Measurements from ENCODE around the gene CEP152.

Gene CEP152

DNA sequence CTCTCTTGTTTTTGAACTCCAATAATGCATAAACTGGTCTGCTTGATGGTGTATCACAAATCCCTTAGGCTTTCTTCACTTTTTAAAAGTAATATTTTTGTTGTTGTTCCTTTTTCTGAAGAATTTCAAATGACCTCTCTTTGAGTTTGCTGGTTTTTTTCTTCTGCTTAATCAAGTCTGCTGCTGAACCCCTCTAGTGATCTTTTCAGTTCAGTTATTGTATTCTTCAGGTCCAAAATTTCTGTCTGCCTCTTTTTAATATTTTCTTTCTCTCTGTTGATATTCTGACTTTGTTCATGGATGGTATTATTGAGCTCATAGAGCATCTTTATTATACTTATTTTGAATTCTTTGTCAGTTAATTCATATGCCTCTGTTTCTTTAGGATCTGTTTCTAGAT, 21.8 kb upstream of the CEP152 start:
- no peaks in the 10 kb centered on the region for H3K27me3 Mint-ChIP-seq
- H3K36me3 Mint-ChIP-seq (ENCODE audit: low read depth), result no peaks in the 10 kb centered on the region
- peaks cover 19% of the 10 kb centered on the region for H3K9me3 Mint-ChIP-seq
- no peak overlapping the region for H3K4me3 Mint-ChIP-seq
- intact Hi-C loops (cut with micrococcal nuclease), result no loop called here
- H3K27ac Mint-ChIP-seq, result no peak overlapping the region
- H3K4me1 Mint-ChIP-seq (ENCODE audit: low read depth), result no peaks in the 10 kb centered on the region

DNA sequence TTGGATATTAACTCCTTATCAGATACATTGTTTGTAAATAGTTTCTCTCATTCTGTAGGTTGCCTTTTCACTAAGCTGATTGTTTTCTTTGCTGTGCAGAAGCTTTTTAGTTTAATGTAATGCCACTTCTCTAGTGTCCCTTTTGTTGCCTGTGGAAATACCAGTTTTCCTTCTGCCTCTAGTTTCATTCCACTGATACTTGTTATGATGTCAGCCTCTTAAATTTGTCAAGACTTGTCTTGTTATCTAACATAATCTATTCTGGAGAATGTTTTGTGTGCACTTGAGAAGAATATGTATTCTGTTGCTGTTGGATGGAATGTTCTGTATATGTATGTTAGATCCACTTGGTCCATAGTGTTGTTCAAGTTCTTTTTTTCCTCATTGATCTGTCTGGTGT, 18.0 kb upstream of the CEP152 start:
- H3K4me3 Mint-ChIP-seq, result no peak overlapping the region
- H3K4me1 Mint-ChIP-seq (ENCODE audit: low read depth), result no peaks in the 10 kb centered on the region
- H3K9me3 Mint-ChIP-seq, result peaks cover 19% of the 10 kb centered on the region
- H3K27ac Mint-ChIP-seq, result no peak overlapping the region
- H3K36me3 Mint-ChIP-seq (ENCODE audit: low read depth), result no peaks in the 10 kb centered on the region
- intact Hi-C loops (cut with micrococcal nuclease), result no loop called here
- no peaks in the 10 kb centered on the region for H3K27me3 Mint-ChIP-seq

DNA sequence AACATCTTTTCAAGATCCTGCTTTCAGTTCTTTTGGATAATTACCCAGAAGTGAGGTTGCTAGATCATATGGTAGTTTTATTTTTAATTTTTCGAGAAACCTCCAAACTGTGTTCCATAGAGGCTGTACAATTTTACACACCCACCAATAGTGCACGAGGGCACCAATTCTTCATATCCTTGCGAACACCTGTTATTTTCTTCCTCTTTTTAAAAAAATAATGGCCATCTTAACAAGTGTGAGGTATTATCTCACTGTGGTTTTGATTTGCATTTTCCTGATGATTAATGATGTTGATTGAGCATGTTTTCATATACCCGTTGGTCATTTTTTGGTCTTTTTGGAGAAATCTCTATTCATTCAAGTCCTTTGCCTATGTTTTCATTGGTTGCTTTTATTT, 17.6 kb upstream of the CEP152 start:
- intact Hi-C loops (cut with micrococcal nuclease), result no loop called here
- H3K4me1 Mint-ChIP-seq (ENCODE audit: low read depth), result no peaks in the 10 kb centered on the region

DNA sequence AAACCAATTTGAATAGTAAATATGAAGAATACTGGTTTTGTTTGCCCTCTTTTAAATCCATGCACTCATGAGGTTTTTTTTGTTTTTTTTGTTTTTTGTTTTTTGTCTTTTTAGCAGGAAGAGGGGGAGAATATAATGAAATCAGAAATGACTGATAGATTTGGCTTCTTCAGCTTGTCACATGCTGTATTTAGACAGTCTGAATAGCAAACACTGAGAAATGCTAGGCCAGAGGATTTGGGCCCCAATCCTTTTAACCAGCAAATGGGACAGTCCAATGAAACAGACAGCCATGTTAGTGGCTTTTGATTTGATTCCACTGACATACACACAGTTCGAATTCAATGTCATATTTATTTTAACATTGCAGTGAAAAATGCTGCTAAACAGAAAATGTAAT, 14.2 kb upstream of the CEP152 start:
- intact Hi-C loops (cut with micrococcal nuclease), result no loop called here
- Mint-ChIP-seq H3K27me3 (no peaks in the 10 kb centered on the region), H3K36me3 (ENCODE audit: low read depth) (no peaks in the 10 kb centered on the region), H3K9me3 (no peaks in the 10 kb centered on the region), H3K4me3 (no peak overlapping the region), H3K4me1 (ENCODE audit: low read depth) (no peaks in the 10 kb centered on the region), H3K27ac (no peak overlapping the region)

More for the DNA sequence above, 17.6 kb upstream of the CEP152 start:
- H3K4me3 Mint-ChIP-seq, result no peak overlapping the region
- H3K27me3 Mint-ChIP-seq, result no peaks in the 10 kb centered on the region
- no peaks in the 10 kb centered on the region for H3K36me3 Mint-ChIP-seq (ENCODE audit: low read depth)
- H3K27ac Mint-ChIP-seq, result no peak overlapping the region
- H3K9me3 Mint-ChIP-seq, result peaks cover 15% of the 10 kb centered on the region

GRCh38 chr15:48823706-48824105, 12.8 kb upstream of the CEP152 start:
- Mint-ChIP-seq H3K4me3 (no peak overlapping the region), H3K36me3 (ENCODE audit: low read depth) (no peaks in the 10 kb centered on the region), H3K27me3 (no peaks in the 10 kb centered on the region), H3K4me1 (ENCODE audit: low read depth) (no peaks in the 10 kb centered on the region), H3K27ac (no peak overlapping the region), H3K9me3 (no peaks in the 10 kb centered on the region)
- intact Hi-C loops (cut with micrococcal nuclease), result no loop called here

GRCh38 chr15:48823237-48823636, 12.4 kb upstream of the CEP152 start:
- H3K27ac Mint-ChIP-seq, result no peak overlapping the region

DNA sequence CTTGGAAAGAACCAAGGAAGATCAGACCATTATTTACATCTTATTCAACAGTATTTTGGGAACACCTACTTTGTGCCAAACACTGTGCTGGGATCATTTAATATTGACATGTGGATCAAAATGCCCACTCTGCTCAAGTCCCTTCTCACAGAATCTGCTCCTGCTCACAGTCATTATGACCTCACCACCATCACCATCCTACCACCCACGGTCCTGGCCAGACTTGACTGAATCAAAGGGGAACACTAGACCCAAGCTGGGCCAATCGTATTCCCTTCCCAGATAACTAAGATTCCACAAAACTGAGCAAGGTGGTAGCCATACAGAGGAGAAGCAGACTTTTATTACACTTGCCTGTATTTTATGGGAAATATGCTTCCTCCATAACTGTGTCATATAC, 3.4 kb upstream of the CEP152 start:
- H3K27ac Mint-ChIP-seq, result no peak overlapping the region
- intact Hi-C loops (cut with micrococcal nuclease), result loop anchor here (5.0 kb wide), 1 partner anchor 1333 kb away; no protein-coding TSS in a partner anchor
- H3K4me1 Mint-ChIP-seq (ENCODE audit: low read depth), result peaks cover 22% of the 10 kb centered on the region

More at GRCh38 chr15:48823237-48823636, 12.4 kb upstream of the CEP152 start:
- H3K4me1 Mint-ChIP-seq (ENCODE audit: low read depth), result no peaks in the 10 kb centered on the region
- intact Hi-C loops (cut with micrococcal nuclease), result no loop called here
- no peaks in the 10 kb centered on the region for H3K9me3 Mint-ChIP-seq
- no peak overlapping the region for H3K4me3 Mint-ChIP-seq
- no peaks in the 10 kb centered on the region for H3K36me3 Mint-ChIP-seq (ENCODE audit: low read depth)
- H3K27me3 Mint-ChIP-seq, result no peaks in the 10 kb centered on the region

DNA sequence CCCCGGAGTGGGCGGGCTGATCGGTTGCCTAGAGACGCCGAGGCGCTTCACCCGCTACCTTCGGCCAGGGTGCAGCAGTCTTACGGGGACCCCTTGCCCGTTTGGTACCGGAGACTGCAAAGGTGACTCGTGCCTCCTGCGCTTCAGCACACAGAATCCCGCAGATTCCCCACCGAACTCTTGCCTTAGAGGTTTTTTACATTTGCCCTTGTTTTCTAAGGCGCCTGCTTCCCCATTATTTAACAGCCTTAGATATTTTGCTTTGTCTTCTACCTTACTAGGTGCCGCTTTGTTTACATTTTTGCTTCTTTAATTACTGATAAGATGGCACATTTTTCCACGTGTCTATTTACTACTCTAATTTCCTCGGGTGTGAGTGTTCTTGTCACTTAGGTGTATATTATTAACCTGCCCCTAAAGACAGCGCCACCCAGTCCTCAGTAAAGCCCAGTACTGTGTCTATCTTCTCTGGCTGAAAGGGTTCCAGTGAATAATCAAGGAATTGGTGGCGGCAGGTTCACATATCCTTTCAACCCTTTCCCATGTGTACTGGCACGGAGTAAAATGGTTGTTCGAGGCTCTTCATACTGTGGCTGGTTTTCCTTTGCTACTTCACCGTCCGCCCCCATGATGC, 573 bp upstream of the CEP152 start:
- Mint-ChIP-seq H3K27me3 (peaks cover 3% of the 10 kb centered on the region), H3K9me3 (no peaks in the 10 kb centered on the region), H3K4me1 (ENCODE audit: low read depth) (peaks cover 22% of the 10 kb centered on the region), H3K36me3 (ENCODE audit: low read depth) (peaks cover 7% of the 10 kb centered on the region), H3K4me3 (peak overlapping the region; percentile 86), H3K27ac (peak overlapping the region; percentile 94)
- intact Hi-C loops (cut with micrococcal nuclease), result loop anchor here (2.0 to 5.0 kb wide), 2 partner anchors 809 to 1336 kb away; partner anchors contain the start of genes DTWD1 and FAM227B

More for the DNA sequence above, 3.4 kb upstream of the CEP152 start:
- H3K9me3 Mint-ChIP-seq, result no peaks in the 10 kb centered on the region
- H3K27me3 Mint-ChIP-seq, result peaks cover 3% of the 10 kb centered on the region
- no peak overlapping the region for H3K4me3 Mint-ChIP-seq
- H3K36me3 Mint-ChIP-seq (ENCODE audit: low read depth), result peaks cover 7% of the 10 kb centered on the region

- Mint-ChIP-seq H3K36me3 (ENCODE audit: low read depth) (peaks cover 30% of the 10 kb centered on the region), H3K27me3 (no peaks in the 10 kb centered on the region), H3K9me3 (no peaks in the 10 kb centered on the region), H3K27ac (no peak overlapping the region), H3K4me1 (ENCODE audit: low read depth) (peaks cover 9% of the 10 kb centered on the region), H3K4me3 (no peak overlapping the region)
- intact Hi-C loops (cut with micrococcal nuclease), result no loop called here
These were observed 4.7 kb downstream of the CEP152 start for GRCh38 chr15:48806151-48806550.

DNA sequence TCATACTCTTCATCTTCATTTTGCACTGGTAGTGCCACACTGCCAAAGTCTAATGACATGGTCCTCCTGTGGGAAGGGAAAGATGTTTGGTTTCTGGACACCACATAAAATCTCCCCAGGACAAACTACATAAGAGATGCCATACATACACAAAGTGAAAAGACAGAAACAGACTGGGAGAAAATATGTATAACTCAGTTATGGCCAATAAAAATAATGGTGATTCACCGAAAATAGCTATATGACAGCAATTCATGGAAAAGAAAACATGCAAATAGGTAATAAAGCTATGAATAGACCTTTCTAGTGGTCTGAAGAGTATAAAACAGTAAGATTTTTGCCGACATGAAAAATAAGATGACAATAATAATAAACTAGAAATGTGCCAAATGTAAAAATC, 5.3 kb downstream of the CEP152 start:
- H3K4me3 Mint-ChIP-seq, result no peak overlapping the region
- H3K4me1 Mint-ChIP-seq (ENCODE audit: low read depth), result peaks cover 9% of the 10 kb centered on the region
- peaks cover 27% of the 10 kb centered on the region for H3K36me3 Mint-ChIP-seq (ENCODE audit: low read depth)
- H3K9me3 Mint-ChIP-seq, result no peaks in the 10 kb centered on the region
- intact Hi-C loops (cut with micrococcal nuclease), result no loop called here
- no peak overlapping the region for H3K27ac Mint-ChIP-seq
- no peaks in the 10 kb centered on the region for H3K27me3 Mint-ChIP-seq

GRCh38 chr15:48803877-48804276, 7.0 kb downstream of the CEP152 start:
- H3K36me3 Mint-ChIP-seq (ENCODE audit: low read depth), result peaks cover 23% of the 10 kb centered on the region
- intact Hi-C loops (cut with micrococcal nuclease), result loop anchor here (5.0 kb wide), 1 partner anchor 447 kb away; no protein-coding TSS in a partner anchor
- H3K4me1 Mint-ChIP-seq (ENCODE audit: low read depth), result peaks cover 5% of the 10 kb centered on the region
- H3K4me3 Mint-ChIP-seq, result no peak overlapping the region
- H3K9me3 Mint-ChIP-seq, result no peaks in the 10 kb centered on the region
- H3K27me3 Mint-ChIP-seq, result no peaks in the 10 kb centered on the region
- H3K27ac Mint-ChIP-seq, result no peak overlapping the region

DNA sequence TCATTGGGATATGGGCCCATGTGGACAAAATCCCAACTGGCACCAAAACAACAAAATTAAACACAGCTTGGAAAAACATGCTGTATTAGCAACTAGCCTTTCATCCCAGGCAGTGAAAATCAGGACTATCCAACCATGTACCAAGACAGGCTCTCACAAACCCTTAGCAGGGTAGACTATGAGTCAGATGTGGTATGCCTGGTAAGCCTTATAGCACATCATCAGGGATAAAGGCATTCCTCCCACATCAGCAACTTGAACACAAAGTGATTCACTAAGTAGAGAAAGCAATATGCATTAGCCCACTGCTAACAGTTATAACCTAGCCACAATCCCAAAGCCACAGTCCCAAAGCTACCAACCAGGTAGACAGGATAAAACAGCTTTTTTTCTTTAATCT, 8.0 kb downstream of the CEP152 start:
- Mint-ChIP-seq H3K27me3 (no peaks in the 10 kb centered on the region), H3K4me1 (ENCODE audit: low read depth) (peaks cover 5% of the 10 kb centered on the region), H3K9me3 (no peaks in the 10 kb centered on the region), H3K4me3 (no peak overlapping the region), H3K36me3 (ENCODE audit: low read depth) (peaks cover 24% of the 10 kb centered on the region), H3K27ac (no peak overlapping the region)
- intact Hi-C loops (cut with micrococcal nuclease), result loop anchor here (5.0 kb wide), 1 partner anchor 446 kb away; no protein-coding TSS in a partner anchor

DNA sequence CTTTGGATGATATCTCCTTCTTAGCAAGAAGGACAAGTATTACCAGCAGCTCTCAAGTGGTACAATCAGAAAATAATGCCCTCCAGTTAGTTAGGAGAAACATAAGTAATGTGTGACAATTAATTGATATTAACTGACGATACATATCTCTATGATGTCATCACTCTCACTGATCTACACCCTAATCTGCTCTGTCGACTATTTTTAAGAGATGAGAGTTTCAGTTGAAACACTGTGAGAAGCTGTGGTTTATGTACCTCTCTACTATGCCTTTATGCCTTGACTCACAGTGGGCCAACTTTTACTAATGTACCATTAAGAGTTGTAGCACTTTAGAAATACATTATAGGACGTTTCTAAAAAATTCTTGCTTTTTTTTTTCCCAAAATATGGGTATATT, 8.6 kb downstream of the CEP152 start:
- intact Hi-C loops (cut with micrococcal nuclease), result loop anchor here (5.0 kb wide), 1 partner anchor 445 kb away; no protein-coding TSS in a partner anchor
- Mint-ChIP-seq H3K27me3 (no peaks in the 10 kb centered on the region), H3K4me3 (no peak overlapping the region), H3K4me1 (ENCODE audit: low read depth) (peaks cover 5% of the 10 kb centered on the region), H3K9me3 (no peaks in the 10 kb centered on the region), H3K27ac (no peak overlapping the region), H3K36me3 (ENCODE audit: low read depth) (peaks cover 30% of the 10 kb centered on the region)

- H3K36me3 Mint-ChIP-seq (ENCODE audit: low read depth), result peaks cover 32% of the 10 kb centered on the region
- H3K9me3 Mint-ChIP-seq, result no peaks in the 10 kb centered on the region
- H3K4me1 Mint-ChIP-seq (ENCODE audit: low read depth), result peaks cover 5% of the 10 kb centered on the region
- H3K4me3 Mint-ChIP-seq, result no peak overlapping the region
- H3K27ac Mint-ChIP-seq, result no peak overlapping the region
- no peaks in the 10 kb centered on the region for H3K27me3 Mint-ChIP-seq
- intact Hi-C loops (cut with micrococcal nuclease), result loop anchor here (5.0 kb wide), 1 partner anchor 444 kb away; no protein-coding TSS in a partner anchor
These were observed 9.9 kb downstream of the CEP152 start for GRCh38 chr15:48800811-48801455.

Data from dendritic cell treated with granulocyte-macrophage colony-stimulating factor and Interleukin-4, amounts not matched to agents 40 ng/mL and 50 ng/mL, for 4 days (primary cell).